ENCODE measurements around the gene H1-8. TPM values are rescaled to one million over a fixed set of nuclear protein-coding genes. Genes with fewer than 3 reads are reported as not detected.
A peak's percentile ranks its signal among the peaks of the same experiment; 100 is the strongest.

The H1-8 gene
- total RNA-seq, 4 donors from 2014 or later: not detected

- intact Hi-C loops (cut with DNase I): no loop called here
- 94 to 95% methylated on average over 4 to 5 of the region's 11 CpGs for WGBS, 2 donors
These were observed 55.5 kb downstream of the H1-8 start for GRCh38 chr3:129598484-129598883.

DNA sequence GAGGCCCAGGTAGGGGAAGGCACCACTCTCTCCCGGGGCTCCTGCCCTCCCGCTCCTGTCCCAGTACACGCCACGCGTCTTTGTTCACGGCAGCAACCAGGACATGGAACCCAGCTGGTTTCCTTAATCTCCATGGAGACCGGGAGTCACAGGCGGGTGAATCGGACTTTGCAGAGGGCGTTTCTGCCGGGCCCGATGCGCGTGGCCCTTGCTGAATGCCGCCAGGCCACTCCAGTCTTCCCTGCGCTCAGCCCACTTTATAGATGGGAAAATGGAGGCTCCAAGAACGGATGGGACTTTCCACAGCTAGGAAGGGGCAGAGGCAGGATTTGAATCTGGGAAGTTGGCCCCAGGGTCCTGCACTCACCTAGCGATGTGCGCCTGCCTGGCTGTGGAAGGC, 56.1 kb downstream of the H1-8 start:
- Histone ChIP-seq H3K27me3 (no peaks in the 10 kb centered on the region), H3K36me3 (no peaks in the 10 kb centered on the region), H3K4me1 (peaks cover 40 to 100% (median 74%) of the 10 kb centered on the region in 3 donors), H3K27ac (peak overlapping the region; percentile 67 to 94 (median 84)), H3K4me3 (peak overlapping the region in 1 of 4 donors; percentile 18), H3K9me3 (no peaks in the 10 kb centered on the region)
- DNase-seq: no peak
- TF ChIP-seq CTCF (IDR thresholded peaks at IDR 0.05) (no peak), POLR2A (IDR thresholded peaks at IDR 0.05) (no peak)
- intact Hi-C loops (cut with DNase I): no loop called here
- WGBS, 2 donors: 52 to 79% methylated on average over 10 to 17 of the region's 19 CpGs

More at GRCh38 chr3:129598484-129598883, 55.5 kb downstream of the H1-8 start:
- TF ChIP-seq POLR2A (IDR thresholded peaks at IDR 0.05): no peak
- TF ChIP-seq CTCF (IDR thresholded peaks at IDR 0.05): no peak
- H3K4me1 ChIP-seq: peaks cover 40 to 100% (median 76%) of the 10 kb centered on the region in 3 donors
- H3K36me3 ChIP-seq: no peaks in the 10 kb centered on the region
- no peaks in the 10 kb centered on the region for H3K9me3 ChIP-seq
- DNase-seq: no peak
- peak overlapping the region; percentile 67 to 94 (median 84) for H3K27ac ChIP-seq
- no peaks in the 10 kb centered on the region for H3K27me3 ChIP-seq
- no peak overlapping the region for H3K4me3 ChIP-seq

DNA sequence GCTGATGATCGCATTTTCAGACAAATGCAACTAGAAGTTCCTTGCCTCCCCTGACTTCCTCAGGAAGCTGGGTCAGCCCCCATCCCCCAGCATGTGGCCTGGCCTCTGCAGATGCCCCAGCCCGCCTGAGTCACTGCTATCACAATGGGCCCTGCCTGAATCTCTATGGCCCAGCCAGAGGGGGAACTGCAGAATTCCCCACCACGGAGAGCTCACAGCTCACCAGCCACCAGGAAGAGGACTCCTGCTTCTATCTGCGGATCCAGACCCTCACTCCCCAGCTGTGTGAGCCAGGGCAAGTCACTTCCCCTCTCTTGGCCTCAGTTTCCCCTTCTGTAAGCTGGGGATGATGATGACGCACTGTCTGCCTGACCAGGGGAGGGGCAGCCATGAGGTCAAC, 56.6 kb downstream of the H1-8 start:
- no peak for TF ChIP-seq POLR2A (IDR thresholded peaks at IDR 0.05)
- TF ChIP-seq CTCF (IDR thresholded peaks at IDR 0.05): no peak
- no peaks in the 10 kb centered on the region for H3K9me3 ChIP-seq
- no peaks in the 10 kb centered on the region for H3K36me3 ChIP-seq
- WGBS, 2 donors: 49% methylated on average over 4 of the region's 5 CpGs; no CpG with 5 or more reads in 1 of the 2 donors
- H3K27ac ChIP-seq: peak overlapping the region; percentile 67 to 94 (median 84)
- H3K27me3 ChIP-seq: peaks cover 0 to 2% (median 0%) of the 10 kb centered on the region in 4 donors
- intact Hi-C loops (cut with DNase I): loop anchor here (10.0 kb wide), 1 partner anchor 115 kb away; no protein-coding TSS in a partner anchor
- DNase-seq: no peak
- H3K4me3 ChIP-seq: peak overlapping the region in 1 of 4 donors; percentile 18
- peaks cover 44 to 100% (median 68%) of the 10 kb centered on the region in 3 donors for H3K4me1 ChIP-seq

- intact Hi-C loops (cut with DNase I): loop anchor here (10.0 kb wide), 1 partner anchor 116 kb away; no protein-coding TSS in a partner anchor
These were observed 57.4 kb downstream of the H1-8 start for GRCh38 chr3:129600348-129600747.

More at GRCh38 chr3:129600348-129600747, 57.4 kb downstream of the H1-8 start:
- Histone ChIP-seq H3K36me3 (no peaks in the 10 kb centered on the region), H3K27ac (peak overlapping the region; percentile 32 to 94 (median 84)), H3K9me3 (no peaks in the 10 kb centered on the region), H3K4me1 (peaks cover 46 to 100% (median 61%) of the 10 kb centered on the region in 3 donors), H3K27me3 (peaks cover 0 to 9% (median 0%) of the 10 kb centered on the region in 4 donors), H3K4me3 (no peak overlapping the region)
- no peak for TF ChIP-seq CTCF (IDR thresholded peaks at IDR 0.05)
- TF ChIP-seq POLR2A (IDR thresholded peaks at IDR 0.05): no peak
- DNase-seq: no peak
- 62 to 80% methylated on average over 1 to 2 of the region's 2 CpGs for WGBS, 2 donors

Small RNAs within 50 kb of the gene (small RNA-seq; reads per million reads assigned to genes)
- gene RN7SL752P: 0 to 0.09 (median 0.04) reads per million in 4 donors

Other genes with a start within 250 kb of the H1-8 start
- gene EFCAB12, start 114.5 kb upstream of the H1-8 start, total RNA-seq: under 1 TPM in 1 of 4 donors, not detected in 3; under 0.01 TPM
- 10 to 100 TPM; 10.9 to 21.5 (median 17.6) TPM for gene MBD4, start 103.2 kb upstream of the H1-8 start, total RNA-seq
- 10 to 100 TPM in 2 of 4 donors, 1 to 10 TPM in 2; 6.0 to 26.5 (median 11.5) TPM for gene IFT122, start 103.0 kb upstream of the H1-8 start, total RNA-seq
- not detected for gene RHO, start 14.5 kb upstream of the H1-8 start, total RNA-seq
- gene PLXND1, start 63.5 kb downstream of the H1-8 start, total RNA-seq: 10 to 100 TPM in 3 of 4 donors, 1 to 10 TPM in 1; 4.5 to 66.0 (median 24.4) TPM